Measurements from ENCODE around the gene ADAMTS13. TPM values are rescaled to one million over a fixed set of nuclear protein-coding genes. Genes with fewer than 3 reads are reported as not detected.

ADAMTS13 gene
- total RNA-seq, 4 donors from 2014 or later = 2.6 to 12.7 (median 7.2) TPM

DNA sequence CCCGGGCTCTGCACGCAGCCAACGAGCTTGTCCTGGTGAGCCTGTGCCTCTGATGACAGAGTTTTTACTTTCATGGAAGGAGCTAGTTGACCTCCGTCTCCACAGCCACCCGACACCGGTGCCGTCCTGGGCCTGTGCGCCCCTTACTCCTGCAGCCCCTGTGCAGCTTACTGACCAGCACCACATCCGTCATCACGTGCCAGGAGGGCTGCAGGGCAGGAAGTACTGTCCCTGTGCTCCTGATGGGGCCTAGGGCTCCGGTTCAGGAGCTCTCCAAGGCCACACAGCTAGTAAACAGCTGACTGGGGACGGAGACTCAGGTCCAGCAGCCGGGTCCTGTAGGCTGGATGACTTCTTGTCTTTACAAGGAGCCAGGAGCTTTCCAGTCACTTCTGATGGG, 35.8 kb upstream of the ADAMTS13 start:
- Histone ChIP-seq H3K36me3 (no peaks in the 10 kb centered on the region), H3K4me3 (no peak overlapping the region), H3K27ac (no peak overlapping the region), H3K27me3 (peaks cover 6% of the 10 kb centered on the region), H3K9me3 (no peaks in the 10 kb centered on the region), H3K4me1 (no peaks in the 10 kb centered on the region)
- no peak for DNase-seq
- 79% methylated on average over 8 of the region's 13 CpGs; no CpG with 5 or more reads in 1 of the 2 donors for WGBS, 2 donors (ENCODE audit: low coverage in 1 of 2)
- in situ Hi-C loops (cut with MboI; ENCODE audit: low pct_ligation_motif_present in 1 of 4, low pct_unique_long_range_greater_than_20kb in 1 of 4, low sequenced_read_pairs in 3 of 4) = no loop called here
- intact Hi-C loops (cut with DNase I; ENCODE audit: low total_unique reads) = no loop called here
- TF ChIP-seq POLR2AphosphoS5 (IDR thresholded peaks at IDR 0.05) = no peak
- TF ChIP-seq POLR2A (IDR thresholded peaks at IDR 0.05) = no peak
- no peak for TF ChIP-seq EP300 (IDR thresholded peaks at IDR 0.05; ENCODE audit: low read depth)
- TF ChIP-seq CTCF (IDR thresholded peaks at IDR 0.05) = no peak

DNA sequence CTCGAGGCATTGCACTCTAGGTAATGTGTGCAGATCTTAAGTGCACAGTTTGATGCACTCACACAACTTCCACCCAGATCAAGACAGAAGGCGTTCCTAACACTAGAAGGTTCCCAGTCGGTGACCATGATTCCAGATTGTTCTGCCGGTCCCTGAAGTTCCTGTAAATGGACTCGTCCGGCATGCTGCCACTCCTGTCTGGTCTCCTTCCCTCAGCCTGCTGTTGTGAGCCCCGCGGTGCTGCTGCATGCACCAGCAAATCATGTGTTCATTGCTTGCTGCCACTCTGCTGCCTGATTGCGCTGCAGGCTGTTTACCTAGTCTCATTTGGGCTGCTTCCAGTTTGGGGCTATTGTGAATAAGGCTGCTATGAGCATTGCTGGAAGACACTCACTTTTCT, 34.5 kb upstream of the ADAMTS13 start:
- DNase-seq = no peak
- H3K9me3 ChIP-seq = no peaks in the 10 kb centered on the region
- intact Hi-C loops (cut with DNase I; ENCODE audit: low total_unique reads) = no loop called here
- H3K36me3 ChIP-seq = no peaks in the 10 kb centered on the region
- in situ Hi-C loops (cut with MboI; ENCODE audit: low pct_ligation_motif_present in 1 of 4, low pct_unique_long_range_greater_than_20kb in 1 of 4, low sequenced_read_pairs in 3 of 4) = no loop called here
- WGBS, 2 donors (ENCODE audit: low coverage in 1 of 2) = 85% methylated on average over 9 of the region's 9 CpGs; no CpG with 5 or more reads in 1 of the 2 donors
- no peak for TF ChIP-seq CTCF (IDR thresholded peaks at IDR 0.05)
- no peak for TF ChIP-seq EP300 (IDR thresholded peaks at IDR 0.05; ENCODE audit: low read depth)
- TF ChIP-seq POLR2A (IDR thresholded peaks at IDR 0.05) = no peak
- no peak for TF ChIP-seq POLR2AphosphoS5 (IDR thresholded peaks at IDR 0.05)
- H3K4me3 ChIP-seq = no peak overlapping the region
- no peaks in the 10 kb centered on the region for H3K4me1 ChIP-seq
- H3K27ac ChIP-seq = no peak overlapping the region
- H3K27me3 ChIP-seq = peaks cover 6% of the 10 kb centered on the region

DNA sequence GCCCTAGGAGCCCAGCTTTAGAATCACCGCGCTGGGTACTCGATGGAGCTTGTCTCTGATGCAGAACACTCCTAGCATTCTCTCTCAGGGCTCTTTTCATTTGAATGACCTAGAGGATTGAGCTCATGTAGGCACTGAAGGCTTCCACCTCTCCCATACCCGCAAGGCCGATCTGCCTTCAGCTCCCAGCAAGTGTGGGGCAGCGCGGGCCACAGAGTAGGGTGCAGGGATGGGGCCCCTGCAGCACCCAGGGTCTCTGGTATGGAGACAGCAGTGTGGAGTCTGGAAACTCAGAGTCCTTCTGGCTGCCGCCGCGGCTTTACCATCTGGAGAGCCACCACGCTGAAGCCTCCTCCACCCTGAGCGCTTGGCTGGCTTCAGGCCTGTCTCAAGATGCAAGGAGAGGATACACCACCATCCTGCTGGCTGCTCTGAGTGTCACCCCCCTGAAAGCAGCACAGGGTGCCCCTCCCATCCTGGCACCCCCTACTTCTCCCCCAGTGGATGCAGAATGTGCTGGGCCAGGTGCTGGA, 33.1 kb upstream of the ADAMTS13 start:
- intact Hi-C loops (cut with DNase I; ENCODE audit: low total_unique reads) (no loop called here), in situ Hi-C loops (cut with MboI; ENCODE audit: low pct_ligation_motif_present in 1 of 4, low pct_unique_long_range_greater_than_20kb in 1 of 4, low sequenced_read_pairs in 3 of 4) (no loop called here)
- Histone ChIP-seq H3K27ac (no peak overlapping the region), H3K9me3 (no peaks in the 10 kb centered on the region), H3K4me1 (no peaks in the 10 kb centered on the region), H3K4me3 (no peak overlapping the region), H3K27me3 (peaks cover 10% of the 10 kb centered on the region), H3K36me3 (no peaks in the 10 kb centered on the region)
- no peak for TF ChIP-seq CTCF (IDR thresholded peaks at IDR 0.05)
- no peak for TF ChIP-seq POLR2A (IDR thresholded peaks at IDR 0.05)
- no peak for TF ChIP-seq EP300 (IDR thresholded peaks at IDR 0.05; ENCODE audit: low read depth)
- TF ChIP-seq POLR2AphosphoS5 (IDR thresholded peaks at IDR 0.05) = no peak
- DNase-seq = no peak
- 97% methylated on average over 10 of the region's 12 CpGs; no CpG with 5 or more reads in 1 of the 2 donors for WGBS, 2 donors (ENCODE audit: low coverage in 1 of 2)

DNA sequence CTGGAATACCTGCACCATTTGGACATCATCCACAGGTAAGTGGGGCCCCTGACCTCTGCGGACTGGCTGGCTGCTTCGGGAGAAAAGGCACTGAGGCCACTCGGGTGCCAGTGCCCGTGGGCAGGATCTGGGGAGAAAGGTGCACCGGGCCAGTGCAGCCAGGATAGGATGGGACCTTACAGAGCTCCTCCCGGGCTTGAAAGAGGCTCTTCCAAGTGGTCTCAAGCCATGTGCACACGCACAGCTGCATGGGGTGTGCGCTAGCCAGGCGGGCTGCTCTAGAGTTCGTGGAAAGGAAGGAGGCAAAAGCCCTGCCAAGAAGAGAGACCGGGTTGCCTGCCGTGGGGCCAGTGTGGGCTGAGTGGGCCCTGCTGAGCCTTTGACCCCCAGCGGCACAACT, 32.6 kb upstream of the ADAMTS13 start:
- H3K36me3 ChIP-seq = no peaks in the 10 kb centered on the region
- intact Hi-C loops (cut with DNase I; ENCODE audit: low total_unique reads) (no loop called here), in situ Hi-C loops (cut with MboI; ENCODE audit: low pct_ligation_motif_present in 1 of 4, low pct_unique_long_range_greater_than_20kb in 1 of 4, low sequenced_read_pairs in 3 of 4) (no loop called here)
- no peaks in the 10 kb centered on the region for H3K9me3 ChIP-seq
- DNase-seq = no peak
- H3K27ac ChIP-seq = no peak overlapping the region
- peaks cover 15% of the 10 kb centered on the region for H3K27me3 ChIP-seq
- TF ChIP-seq CTCF (IDR thresholded peaks at IDR 0.05) (no peak), EP300 (IDR thresholded peaks at IDR 0.05; ENCODE audit: low read depth) (no peak), POLR2A (IDR thresholded peaks at IDR 0.05) (no peak), POLR2AphosphoS5 (IDR thresholded peaks at IDR 0.05) (no peak)
- no peak overlapping the region for H3K4me3 ChIP-seq
- 89 to 90% methylated on average over 4 to 13 of the region's 13 CpGs for WGBS, 2 donors (ENCODE audit: low coverage in 1 of 2)
- no peaks in the 10 kb centered on the region for H3K4me1 ChIP-seq

Data from transverse colon (tissue), 4 donors.